Peyer's patch (tissue), 4 donors: ENCODE measurements around the gene MYCT1. TPM values are rescaled to one million over a fixed set of nuclear protein-coding genes. Genes with fewer than 3 reads are reported as not detected.
"Not testable (repeated sequence)": the region's sequence is repeated elsewhere in the genome, so short reads cannot be mapped to it uniquely, and the experiment has no call there.

Source experiments
- DNase-seq, 3 donors: peaks; one replicate each; pipeline ENCODE4 v3.0.0-alpha.2; 2017 to 2019
- H3K27ac ChIP-seq, 4 donors: fragments of 200-600 bp; sonication (generic); one replicate each; pipeline ENCODE4 v1.5.1; 2016 to 2019
- H3K27me3 ChIP-seq, 2 donors: fragments of 200-600 bp; sonication (generic); one replicate each; pipeline ENCODE4 v1.5.1; 2019
- H3K36me3 ChIP-seq, 3 donors: fragments of 200-600 bp; sonication (generic); one replicate each; pipeline ENCODE4 v1.5.1; 2016 to 2019
- H3K4me1 ChIP-seq, 4 donors: fragments of 200-600 bp; sonication (generic); one replicate each; pipeline ENCODE4 v1.5.1; 2016 to 2019
- H3K4me3 ChIP-seq, 4 donors: fragments of 200-600 bp; sonication (generic); 1 replicate in 3 of 4; 2 replicates in 1 of 4; pipeline ENCODE4 v1.5.1; 2016 to 2019; ENCODE audit warnings: mild to moderate bottlenecking in 1 of 4
- H3K9me3 ChIP-seq, 4 donors: fragments of 200-600 bp; sonication (generic); one replicate each; pipeline ENCODE4 v1.5.1; 2016 to 2019; ENCODE audit warnings: mild to moderate bottlenecking in 1 of 4
- CTCF ChIP-seq, 6 experiments: fragments of 450-650 bp in 4 of 6; fragments of 200-600 bp in 2 of 6; sonication (generic) in 1 of 6; IDR thresholded peaks; one replicate each; pipeline ENCODE4 v1.5.1; 2017 to 2019; ENCODE audit warnings: antibody characterized with exemption in 6 of 6, mild to moderate bottlenecking in 3 of 6, moderate library complexity in 1 of 6
- POLR2A ChIP-seq, 2 donors: fragments of 450-650 bp; IDR thresholded peaks; one replicate each; pipeline ENCODE4 v1.5.1; 2017; ENCODE audit warnings: antibody characterized with exemption in 2 of 2, mild to moderate bottlenecking in 2 of 2, moderate library complexity in 2 of 2
- total RNA-seq, 4 donors: library from RNA; depleted of rRNA; stranded (reverse); fragments of >200 nt; gene quantifications; one replicate each; pipeline ENCODE4 v1.1.0, GENCODE V29; 2016

The MYCT1 gene
- total RNA-seq, 4 donors from 2014 or later: 4.0 to 11.0 (median 4.9) TPM

GRCh38 chr6:152673236-152673635, 24.5 kb upstream of the MYCT1 start:
- Histone ChIP-seq H3K36me3 (no peaks in the 10 kb centered on the region), H3K9me3 (no peaks in the 10 kb centered on the region), H3K27ac (no peak overlapping the region), H3K4me1 (no peaks in the 10 kb centered on the region), H3K4me3 (no peak overlapping the region), H3K27me3 (no peaks in the 10 kb centered on the region)
- no peak for TF ChIP-seq POLR2A (IDR thresholded peaks at IDR 0.05)
- no peak for TF ChIP-seq CTCF (IDR thresholded peaks at IDR 0.05)
- no peak for DNase-seq

GRCh38 chr6:152680151-152680550, 17.5 kb upstream of the MYCT1 start:
- Histone ChIP-seq H3K27me3 (no peaks in the 10 kb centered on the region), H3K36me3 (no peaks in the 10 kb centered on the region), H3K4me3 (no peak overlapping the region), H3K9me3 (no peaks in the 10 kb centered on the region), H3K27ac (no peak overlapping the region), H3K4me1 (no peaks in the 10 kb centered on the region)
- TF ChIP-seq CTCF (IDR thresholded peaks at IDR 0.05) (no peak), POLR2A (IDR thresholded peaks at IDR 0.05) (no peak)
- DNase-seq: no peak

- Histone ChIP-seq H3K27me3 (no peaks in the 10 kb centered on the region), H3K27ac (no peak overlapping the region), H3K9me3 (no peaks in the 10 kb centered on the region), H3K4me3 (no peak overlapping the region), H3K36me3 (no peaks in the 10 kb centered on the region), H3K4me1 (no peaks in the 10 kb centered on the region)
- no peak for TF ChIP-seq POLR2A (IDR thresholded peaks at IDR 0.05)
- TF ChIP-seq CTCF (IDR thresholded peaks at IDR 0.05): no peak
- no peak for DNase-seq
Observed at GRCh38 chr6:152680879-152681517, 16.7 kb upstream of the MYCT1 start.

- H3K4me3 ChIP-seq: no peak overlapping the region
- DNase-seq: no peak
- no peaks in the 10 kb centered on the region for H3K9me3 ChIP-seq
- H3K27ac ChIP-seq: no peak overlapping the region
- TF ChIP-seq CTCF (IDR thresholded peaks at IDR 0.05) (no peak), POLR2A (IDR thresholded peaks at IDR 0.05) (no peak)
- no peaks in the 10 kb centered on the region for H3K36me3 ChIP-seq
- H3K4me1 ChIP-seq: no peaks in the 10 kb centered on the region
- no peaks in the 10 kb centered on the region for H3K27me3 ChIP-seq
Observed at GRCh38 chr6:152682141-152682540, 15.6 kb upstream of the MYCT1 start.

- DNase-seq, H3K9me3 ChIP-seq, H3K4me3 ChIP-seq, H3K27ac ChIP-seq, H3K36me3 ChIP-seq, H3K27me3 ChIP-seq, H3K4me1 ChIP-seq: not testable (repeated sequence)
Observed at GRCh38 chr6:152682935-152683334, 14.8 kb upstream of the MYCT1 start.

GRCh38 chr6:152685819-152686218, 11.9 kb upstream of the MYCT1 start:
- H3K27ac ChIP-seq: no peak overlapping the region
- no peaks in the 10 kb centered on the region for H3K4me1 ChIP-seq
- no peaks in the 10 kb centered on the region for H3K27me3 ChIP-seq
- no peak overlapping the region for H3K4me3 ChIP-seq
- TF ChIP-seq POLR2A (IDR thresholded peaks at IDR 0.05) (no peak), CTCF (IDR thresholded peaks at IDR 0.05) (no peak)
- DNase-seq: no peak
- no peaks in the 10 kb centered on the region for H3K36me3 ChIP-seq
- no peaks in the 10 kb centered on the region for H3K9me3 ChIP-seq
